Psoas muscle (tissue), 8 donors: Measurements from ENCODE around the gene COA3. TPM values are rescaled to one million over a fixed set of nuclear protein-coding genes. Genes with fewer than 3 reads are reported as not detected.

Experiments used
- ATAC-seq, 4 donors: fragments of 200-7000 bp; cut with Tn5 transposase; one replicate each; pipeline ENCODE4 v1.9.1; 2020; ENCODE audit warnings: moderate library complexity in 3 of 4, mild to moderate bottlenecking in 2 of 4
- DNase-seq, 2 donors: peaks; one replicate each; pipeline ENCODE4 v3.0.0-alpha.2; 2020
- H3K27ac ChIP-seq: fragments of 200-600 bp; one replicate; pipeline ENCODE4 v1.8.0; 2022
- H3K27me3 ChIP-seq, 3 donors: fragments of 200-600 bp in 1 of 3; one replicate each; pipeline versions ENCODE4 v1.6.1 to v1.8.0; 2013 to 2022; ENCODE audit warnings: low read length in 2 of 3, mild to moderate bottlenecking in 2 of 3, moderate library complexity in 1 of 3; ENCODE audit not compliant: insufficient read depth in 3 of 3
- H3K36me3 ChIP-seq, 2 donors: fragments of 200-600 bp in 1 of 2; one replicate each; pipeline versions ENCODE4 v1.6.1 to v1.8.0; 2013 to 2022; ENCODE audit warnings: low read depth in 1 of 2, mild to moderate bottlenecking in 1 of 2, moderate library complexity in 1 of 2; ENCODE audit not compliant: insufficient read depth in 1 of 2
- H3K4me1 ChIP-seq: fragments of 200-600 bp; one replicate; pipeline ENCODE4 v1.8.0; 2022
- H3K4me3 ChIP-seq: fragments of 200-600 bp; one replicate; pipeline ENCODE4 v1.8.0; 2022; ENCODE audit warnings: mild to moderate bottlenecking
- H3K9me3 ChIP-seq: fragments of 200-600 bp; one replicate; pipeline ENCODE4 v1.8.0; 2022
- CTCF ChIP-seq: fragments of 200-600 bp; IDR thresholded peaks from one replicate; pipeline ENCODE4 v1.8.0; 2022; ENCODE audit warnings: antibody characterized with exemption
- WGBS, 3 donors: extraction: QIAGEN DNeasy Blood & Tissue Kit; methylation state at CpG; one replicate each; pipeline versions ENCODE4 v1.1.6 to v1.1.7; 2013; 5-methylcytosine and 5-hydroxymethylcytosine counted together
- intact Hi-C, 2 donors: fragments of 100-400 bp; cut with DNase I; formaldehyde crosslinking; loops; one replicate each; pipeline versions ENCODE4 v1.11.0 to v1.14.2; 2022
- polyA plus RNA-seq, 3 donors: library from polyadenylated mRNA; stranded (reverse); fragments of 200-250 nt; gene quantifications; one replicate each; pipeline ENCODE4 v1.2.3, GENCODE V29; 2013
- total RNA-seq, 4 donors: library from RNA; stranded (reverse); fragmentation: NEBNext Ultra II Directional in 2 of 4; extraction: Animal tissue kit (Norgen Biotek cat#: 25700) in 2 of 4; gene quantifications; one replicate each; pipeline versions ENCODE4 v1.2.1 to v1.2.4, GENCODE V29; 2021 to 2023
- donor health status: healthy with polysubstance abuse.
- donor health status: DM: no; HTN: no; CAD: no; lungs with moderate emphysema.
- donor health status: Bipolar disorder and iron deficiency.
- donor health status: healthy.
- donor health status: DM: yes; HTN: yes; CAD: no.
- donor health status: DM: no; HTN: no; CAD: no.
- donor health status: DM: no; HTN: no; CAD: no.
- donor health status: DM: yes; HTN: yes; CAD: no.

COA3 gene
- total and polyA plus RNA-seq, 7 donors = 69.1 to 167 (median 85.2) TPM

DNA sequence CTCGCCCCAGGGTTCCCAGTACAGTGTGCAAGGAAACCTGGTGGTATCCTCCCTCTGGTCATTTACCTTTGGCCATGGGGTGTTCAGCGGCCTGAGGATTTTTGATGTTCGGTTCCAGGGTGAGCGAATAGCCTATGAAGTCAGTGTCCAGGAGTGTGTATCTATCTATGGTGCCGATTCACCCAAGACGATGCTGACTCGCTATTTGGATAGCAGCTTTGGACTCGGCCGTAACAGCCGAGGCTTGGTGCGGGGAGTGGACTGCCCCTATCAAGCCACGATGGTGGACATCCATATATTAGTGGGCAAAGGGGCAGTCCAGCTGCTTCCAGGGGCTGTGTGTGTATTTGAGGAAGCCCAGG lies 47.0 kb upstream of the COA3 start:
- no peaks in the 10 kb centered on the region for H3K4me1 ChIP-seq
- no peak for DNase-seq
- peaks cover 15 to 54% of the 10 kb centered on the region in 2 donors for H3K36me3 ChIP-seq
- intact Hi-C loops = no loop called here
- ATAC-seq = no peak
- H3K27ac ChIP-seq = no peak overlapping the region
- no peaks in the 10 kb centered on the region for H3K9me3 ChIP-seq
- no peak overlapping the region for H3K4me3 ChIP-seq
- 86 to 89% (median 86%) methylated on average over 12 of the region's 12 CpGs for WGBS, 3 donors
- TF ChIP-seq CTCF = no peak
- H3K27me3 ChIP-seq = no peaks in the 10 kb centered on the region

- DNase-seq (no peak), ATAC-seq (peak in 1 of 4 donors; percentile 12)
- no peaks in the 10 kb centered on the region for H3K4me1 ChIP-seq
- no peaks in the 10 kb centered on the region for H3K27me3 ChIP-seq
- H3K27ac ChIP-seq = no peak overlapping the region
- H3K4me3 ChIP-seq = no peak overlapping the region
- intact Hi-C loops = loop anchor here in 1 of 2 donors (5.0 kb wide), 1 partner anchor 87 kb away; no protein-coding TSS in a partner anchor
- no peaks in the 10 kb centered on the region for H3K9me3 ChIP-seq
- WGBS, 3 donors = 86 to 88% (median 86%) methylated on average over 24 of the region's 24 CpGs
- no peak for TF ChIP-seq CTCF
- H3K36me3 ChIP-seq = peaks cover 15 to 60% of the 10 kb centered on the region in 2 donors
Observed at GRCh38 chr17:42844761-42845555, 46.5 kb upstream of the COA3 start.

DNA sequence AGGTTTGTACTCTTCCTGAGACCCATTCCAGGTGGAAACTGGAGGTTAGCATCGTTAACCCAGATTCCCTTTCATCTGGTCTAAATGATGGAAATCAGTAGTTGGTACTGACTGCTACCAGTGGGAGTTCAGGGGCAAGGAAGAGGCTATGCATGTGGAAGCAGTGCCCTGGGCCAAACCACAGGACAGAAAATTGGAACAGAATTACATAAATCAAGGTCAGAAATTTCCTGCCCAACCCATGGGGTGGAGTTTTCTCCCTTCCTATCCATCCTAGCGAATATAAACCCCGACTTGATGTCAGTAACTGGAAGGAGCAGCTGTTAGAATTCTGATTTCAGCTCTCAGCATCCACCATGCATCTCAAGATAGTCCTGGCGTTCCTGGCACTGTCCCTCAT lies 45.8 kb upstream of the COA3 start, which contains the start of gene AOC2:
TSS of gene AOC2 (plus strand) at position 310 of the 400 bp plus-strand sequence. CDS start at position 357, 47 bp downstream.
- Histone ChIP-seq H3K27ac (no peak within 1 kb of the TSS), H3K9me3 (no peaks in the 10 kb centered on the region), H3K4me1 (no peaks in the 10 kb centered on the region), H3K27me3 (no peaks in the 10 kb centered on the region), H3K4me3 (no peak within 1 kb of the TSS), H3K36me3 (peaks cover 15 to 66% of the 10 kb centered on the region in 2 donors)
- TF ChIP-seq CTCF = no peak
- DNase-seq (no peak), ATAC-seq (no peak)
- intact Hi-C loops = loop anchor here in 1 of 2 donors (5.0 kb wide), 1 partner anchor 88 kb away; no protein-coding TSS in a partner anchor
- WGBS, 3 donors = 63 to 72% (median 66%) methylated on average over 4 of the region's 4 CpGs

DNA sequence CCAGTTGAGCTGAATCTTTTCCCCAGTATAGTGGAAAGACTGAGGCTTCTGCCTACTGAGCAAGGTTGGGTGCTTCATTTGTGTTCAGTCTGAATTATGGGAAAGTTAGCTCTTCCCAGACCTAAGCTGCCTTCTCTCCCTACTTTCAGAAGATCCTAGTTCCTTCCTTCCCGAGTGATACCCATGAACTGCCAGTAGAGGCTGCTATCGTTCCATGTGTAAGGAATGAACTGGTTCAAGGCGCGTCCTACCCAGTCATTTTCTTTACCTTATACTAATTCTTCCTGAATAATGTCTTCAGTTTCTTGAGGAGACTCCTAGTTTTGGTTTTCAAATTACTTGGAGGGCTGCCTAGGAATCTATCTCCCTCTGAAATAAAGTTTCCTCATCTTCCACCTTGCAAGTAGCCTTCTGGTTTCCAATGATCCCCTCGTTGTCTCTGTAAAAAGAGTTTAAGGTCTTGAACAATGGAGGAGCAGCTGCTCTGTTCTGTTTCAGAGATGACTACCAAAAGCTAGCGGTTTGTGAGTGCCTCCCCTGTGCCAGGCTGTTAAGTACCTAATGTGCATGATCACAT lies 44.9 kb upstream of the COA3 start:
- no peaks in the 10 kb centered on the region for H3K9me3 ChIP-seq
- peaks cover 15 to 75% of the 10 kb centered on the region in 2 donors for H3K36me3 ChIP-seq
- H3K27me3 ChIP-seq = no peaks in the 10 kb centered on the region
- WGBS, 3 donors = 27 to 39% (median 32%) methylated on average over 6 of the region's 6 CpGs
- no peaks in the 10 kb centered on the region for H3K4me1 ChIP-seq
- ATAC-seq = peak; percentile 50 to 85 (median 74)
- DNase-seq = no peak
- H3K4me3 ChIP-seq = no peak overlapping the region
- intact Hi-C loops = loop anchor here (1.0 to 5.0 kb wide), 2 partner anchors 89 to 94 kb away; no protein-coding TSS in a partner anchor
- no peak overlapping the region for H3K27ac ChIP-seq
- TF ChIP-seq CTCF = peak; percentile 93
